ENCODE data around the gene POLE2.
"Not testable (repeated sequence)": the region's sequence is repeated elsewhere in the genome, so short reads cannot be mapped to it uniquely, and the experiment has no call there.

The POLE2 gene

GRCh38 chr14:49687942-49688700 lies at the start of gene POLE2:
Gene POLE2, minus strand, starts transcription at chr14:49688214. Its CDS starts 11 bp downstream, at chr14:49688203.
- peak; percentile 92 for DNase-seq (ENCODE audit: low spot score)

DNA sequence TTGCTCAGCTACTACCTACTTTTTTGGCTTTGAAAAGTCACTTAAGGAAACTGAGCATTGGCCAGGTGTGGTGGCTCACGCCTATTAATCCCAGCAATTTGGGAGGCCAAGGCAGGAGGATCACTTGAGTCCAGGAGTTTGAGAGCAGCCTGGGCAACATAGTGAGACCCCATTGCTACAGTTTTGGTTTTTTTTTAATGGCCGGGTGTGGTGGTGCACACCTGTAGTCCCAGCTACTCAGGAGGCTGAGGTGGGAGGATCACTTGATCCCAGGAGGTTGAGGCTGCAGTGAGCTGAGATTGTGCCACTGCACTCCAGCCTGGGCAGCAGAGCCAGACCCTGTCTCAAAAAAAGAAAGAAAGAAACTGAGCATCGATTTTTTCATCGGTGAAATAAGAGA lies 47.7 kb upstream of the POLE2 start:
- not testable (repeated sequence) for DNase-seq (ENCODE audit: low spot score)

- DNase-seq (ENCODE audit: low spot score), result no peak
Observed at GRCh38 chr14:49733836-49734235, 45.8 kb upstream of the POLE2 start.

GRCh38 chr14:49732896-49733295 lies 44.9 kb upstream of the POLE2 start:
- DNase-seq (ENCODE audit: low spot score), result no peak

GRCh38 chr14:49727171-49727570 lies 39.2 kb upstream of the POLE2 start:
- no peak for DNase-seq (ENCODE audit: low spot score)

DNA sequence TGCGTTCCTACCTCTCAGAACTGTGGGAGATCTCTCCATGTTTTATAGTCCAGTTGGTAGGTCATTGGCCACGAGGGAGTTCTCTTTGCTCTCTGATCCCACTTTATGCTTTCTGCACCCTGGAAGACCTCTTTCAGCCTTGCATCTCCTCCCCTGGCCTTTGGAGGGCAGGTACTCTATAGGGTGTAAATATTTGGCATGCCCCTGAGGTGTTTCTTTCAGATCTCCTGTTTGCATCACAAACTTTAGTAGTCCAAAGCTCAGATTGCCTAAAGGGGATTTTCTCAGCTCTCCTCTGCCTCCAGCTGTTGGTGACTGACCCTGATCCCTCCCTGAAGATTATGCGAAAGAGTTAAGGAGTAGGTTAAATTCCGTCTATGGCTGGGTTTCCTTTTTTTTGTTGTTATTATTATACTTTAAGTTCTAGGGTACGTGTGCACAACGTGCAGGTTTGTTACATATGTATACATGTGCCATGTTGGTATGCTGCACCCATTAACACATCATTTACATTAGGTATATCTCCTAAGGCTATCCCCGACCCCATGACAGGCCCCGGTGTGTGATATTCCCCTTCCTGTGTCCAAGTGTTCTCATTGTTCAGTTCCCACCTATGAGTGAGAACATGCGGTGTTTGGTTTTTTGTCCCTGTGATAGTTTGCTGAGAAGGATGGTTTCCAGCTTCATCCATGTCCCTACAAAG lies 33.9 kb upstream of the POLE2 start:
- not testable (repeated sequence) for DNase-seq (ENCODE audit: low spot score)

GRCh38 chr14:49720744-49721143 lies 32.7 kb upstream of the POLE2 start:
- no peak for DNase-seq (ENCODE audit: low spot score)

DNA sequence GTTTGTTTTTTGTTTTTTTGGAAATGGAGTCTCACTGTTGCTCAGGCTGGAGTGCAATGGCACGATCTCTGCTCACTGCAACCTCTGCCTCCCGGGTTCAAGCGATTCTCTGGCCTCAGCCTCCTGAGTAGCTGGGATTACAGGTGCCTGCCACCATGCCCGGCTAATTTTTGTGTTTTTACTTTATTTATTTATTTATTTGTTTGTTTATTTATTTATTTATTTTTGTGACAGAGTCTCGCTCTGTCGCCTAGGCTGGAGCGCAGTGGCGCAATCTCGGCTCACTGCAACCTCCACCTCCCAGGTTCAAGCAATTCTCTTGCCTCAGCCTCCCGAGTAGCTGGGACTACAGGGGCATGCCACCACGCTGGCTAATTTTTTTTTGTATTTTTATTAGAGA lies 23.0 kb upstream of the POLE2 start:
- DNase-seq (ENCODE audit: low spot score), result not testable (repeated sequence)

- DNase-seq (ENCODE audit: low spot score), result not testable (repeated sequence)
Observed at GRCh38 chr14:49704471-49704870, 16.5 kb upstream of the POLE2 start.

GRCh38 chr14:49703965-49704364 lies 16.0 kb upstream of the POLE2 start:
- DNase-seq (ENCODE audit: low spot score), result no peak

DNA sequence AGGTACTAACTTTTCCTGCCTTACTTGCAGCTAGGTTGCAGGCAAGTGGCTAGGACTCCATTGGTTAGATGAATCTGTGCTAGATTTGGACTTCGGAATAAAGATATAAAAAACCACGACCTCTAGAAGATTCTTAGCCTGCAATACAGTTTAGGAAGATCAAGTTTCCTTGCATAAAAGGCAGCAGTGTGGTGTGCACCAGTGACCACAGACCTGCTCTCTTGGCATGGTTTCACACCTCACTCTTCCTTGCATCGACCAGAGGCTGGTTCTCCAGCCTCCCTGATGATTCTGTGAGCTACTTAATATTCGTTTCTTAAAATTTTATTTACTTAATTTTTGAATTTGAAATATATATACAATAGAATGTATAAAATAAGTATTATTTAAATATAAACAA lies 14.7 kb upstream of the POLE2 start:
- DNase-seq (ENCODE audit: low spot score), result no peak

- DNase-seq (ENCODE audit: low spot score), result not testable (repeated sequence)
Observed at GRCh38 chr14:49693735-49694124, 5.7 kb upstream of the POLE2 start.

DNA sequence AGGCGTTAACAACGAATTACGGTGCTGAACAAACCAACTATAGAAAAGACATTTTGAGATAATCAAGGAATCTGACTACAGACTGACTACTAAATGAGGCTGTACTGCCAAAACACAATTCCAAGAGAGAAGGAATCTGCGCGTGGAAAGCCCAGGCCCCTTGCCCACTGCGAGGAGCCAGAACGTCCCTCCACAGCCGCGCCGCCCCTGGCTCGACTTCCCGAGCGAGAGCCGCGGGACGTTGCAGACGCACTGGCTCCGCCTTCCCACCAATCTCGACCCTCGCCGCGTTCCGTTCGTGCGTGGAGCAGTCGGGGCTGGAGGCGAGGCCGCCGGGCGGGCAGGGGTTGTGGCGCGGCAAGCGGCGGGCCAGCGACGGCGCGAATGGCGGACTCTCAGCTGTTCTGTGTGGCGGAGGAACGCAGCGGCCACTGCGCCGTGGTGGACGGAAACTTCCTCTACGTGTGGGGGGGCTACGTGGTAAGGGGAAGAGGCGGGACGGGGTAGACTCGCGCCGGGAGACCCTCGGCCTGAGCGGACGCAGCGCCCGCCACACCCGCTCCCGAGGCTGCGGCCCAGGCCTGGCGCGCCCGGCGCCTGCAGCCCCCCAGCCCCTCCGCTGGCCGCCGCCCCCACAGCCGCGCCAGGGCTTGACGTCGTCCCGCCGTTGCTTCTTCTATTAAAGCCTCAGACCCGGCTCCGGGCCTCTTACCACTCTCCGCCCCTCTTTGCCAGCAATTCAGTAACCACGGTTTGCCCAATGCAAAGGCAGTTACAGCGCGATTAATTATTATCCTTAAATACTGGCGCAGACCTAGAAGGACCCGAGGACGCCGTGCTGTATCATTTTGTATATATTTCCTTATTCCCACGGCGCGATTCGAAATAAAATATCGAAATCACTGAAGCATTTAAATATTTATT lies 5.1 kb upstream of the POLE2 start, which contains the start of gene KLHDC1:
KLHDC1 (plus strand) TSS at position 310 of the 924 bp plus-strand sequence; CDS start at position 385, 75 bp downstream.
- peak; percentile 92 for DNase-seq (ENCODE audit: low spot score)

DNA sequence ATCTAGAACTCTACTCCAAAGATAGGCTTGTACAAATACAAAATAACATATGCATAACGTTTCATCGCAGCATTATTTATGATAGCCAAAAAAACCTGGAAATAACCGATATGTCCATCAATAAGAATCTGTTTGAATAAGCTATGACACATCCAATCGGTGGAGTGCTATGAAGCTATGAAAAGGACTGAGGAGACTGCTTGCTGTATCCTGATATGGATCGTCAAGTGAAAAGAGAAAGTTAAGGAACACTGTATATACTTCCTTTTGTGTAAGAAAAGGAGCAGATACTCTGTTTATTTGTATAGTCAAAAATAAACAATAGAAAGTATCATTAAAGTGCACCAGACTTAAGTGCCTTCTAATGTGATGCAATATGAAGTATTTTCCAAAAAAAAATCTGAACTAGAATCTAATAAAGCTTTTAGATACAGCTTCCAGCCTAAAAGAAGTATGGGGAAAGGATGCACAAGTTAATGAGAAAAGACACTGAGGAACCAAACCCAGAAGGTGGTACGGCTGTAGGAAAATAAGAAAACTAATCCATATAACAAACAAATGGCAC lies 4.3 kb upstream of the POLE2 start:
- peak; percentile 16 for DNase-seq (ENCODE audit: low spot score)

GRCh38 chr14:49691031-49691430 lies 3.0 kb upstream of the POLE2 start:
- no peak for DNase-seq (ENCODE audit: low spot score)

DNA sequence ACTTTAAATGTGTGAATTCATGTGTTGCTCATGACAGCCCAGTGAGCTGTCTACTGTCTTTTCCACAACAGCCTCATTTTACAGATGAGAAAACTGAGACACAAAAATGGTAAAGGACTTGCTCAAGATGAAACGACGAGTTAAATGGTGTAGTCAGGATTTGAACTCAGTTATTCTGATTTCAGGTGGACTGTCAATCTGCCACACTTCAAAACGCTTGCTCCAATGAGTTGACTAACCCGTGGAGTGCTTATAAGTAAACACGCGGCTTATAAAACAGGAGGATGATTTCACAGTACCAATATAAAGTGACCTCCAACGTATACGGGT lies 652 bp upstream of the POLE2 start:
- DNase-seq (ENCODE audit: low spot score), result no peak

DNA sequence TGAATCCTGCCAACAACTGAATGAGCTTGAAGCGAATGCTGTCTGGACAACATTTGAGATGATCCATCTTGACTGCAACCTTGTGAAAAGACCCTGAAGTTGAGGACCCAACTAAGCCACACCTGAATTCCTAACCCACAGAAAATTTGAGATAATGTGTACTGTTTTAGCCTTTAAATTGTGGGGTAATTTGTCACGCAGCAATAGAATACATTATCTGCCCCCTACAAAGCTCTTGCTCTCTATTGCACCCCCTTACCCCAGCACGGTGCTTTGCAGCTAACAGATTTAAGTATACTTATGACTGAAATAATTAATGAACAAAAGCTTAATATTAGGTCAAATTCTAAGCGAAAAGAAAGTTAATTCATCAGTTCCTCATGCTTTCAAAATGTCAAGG lies 1.6 kb downstream of the POLE2 start:
- no peak for DNase-seq (ENCODE audit: low spot score)

- DNase-seq (ENCODE audit: low spot score), result peak; percentile 15
Observed at GRCh38 chr14:49679271-49679670, 8.7 kb downstream of the POLE2 start.

GRCh38 chr14:49677643-49678042 lies 10.4 kb downstream of the POLE2 start:
- peak; percentile 15 for DNase-seq (ENCODE audit: low spot score)

GRCh38 chr14:49673586-49673985 lies 14.4 kb downstream of the POLE2 start:
- DNase-seq (ENCODE audit: low spot score), result no peak

DNA sequence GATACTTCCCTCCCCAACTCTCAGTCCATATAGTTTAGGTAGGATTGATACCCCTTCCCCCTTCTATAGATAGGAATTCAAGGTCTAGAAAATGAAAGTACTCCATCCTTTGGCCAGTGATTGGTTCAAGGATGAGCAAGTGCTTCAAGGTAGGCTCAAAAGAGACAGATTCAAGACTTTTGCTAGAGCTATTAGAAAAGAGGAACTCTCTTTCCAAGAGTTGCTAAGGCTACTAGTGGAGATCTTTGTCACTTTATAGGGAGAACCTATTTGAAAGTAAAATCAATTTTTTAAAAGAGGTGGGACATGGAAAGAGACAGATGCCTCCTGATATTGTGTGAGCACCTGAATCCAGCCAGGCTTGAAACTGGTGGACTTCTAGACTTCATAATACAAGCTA lies 17.5 kb downstream of the POLE2 start:
- no peak for DNase-seq (ENCODE audit: low spot score)

Data from GM03348 (cell line).